Esophagus muscularis mucosa (tissue), 3 donors: ENCODE data around the gene NOD2.

ENCODE experiments used
- CTCF ChIP-seq, 3 experiments: fragments of 200-600 bp in 2 of 3; fragments of 450-650 bp in 1 of 3; sonication (generic) in 2 of 3; IDR thresholded peaks; one replicate each; pipeline ENCODE4 v1.5.1; 2017 to 2019; ENCODE audit warnings: antibody characterized with exemption in 3 of 3, mild to moderate bottlenecking in 2 of 3, moderate library complexity in 1 of 3
- POLR2A ChIP-seq: fragments of 450-650 bp; IDR thresholded peaks from one replicate; pipeline ENCODE4 v1.6.1; 2017; ENCODE audit warnings: antibody characterized with exemption, moderate library complexity, mild to moderate bottlenecking, low read depth

GRCh38 chr16:50709980-50710379 is 16.6 kb downstream of the NOD2 start:
- TF ChIP-seq CTCF (IDR thresholded peaks at IDR 0.05) (no peak), POLR2A (no peak)
